ENCODE data around the gene SLC26A1. TPM values are rescaled to one million over a fixed set of nuclear protein-coding genes. Genes with fewer than 3 reads are reported as not detected.
A peak's percentile ranks its signal among the peaks of the same experiment; 100 is the strongest.
"Not testable (repeated sequence)": the region's sequence is repeated elsewhere in the genome, so short reads cannot be mapped to it uniquely, and the experiment has no call there.

Gene SLC26A1
- total and polyA plus RNA-seq, 2 donors: 0.14 to 0.41 TPM

- Histone ChIP-seq H3K27me3 (ENCODE audit: control insufficient read depth in 2 of 2, insufficient read depth in 1 of 2, low read length in 1 of 2) (peaks cover 0 to 18% of the 10 kb centered on the region in 2 donors), H3K36me3 (ENCODE audit: control insufficient read depth in 2 of 2, insufficient read depth in 2 of 2, low read length in 1 of 2) (peaks cover 3 to 22% of the 10 kb centered on the region in 2 donors), H3K4me3 (ENCODE audit: low read length in 2 of 2) (no peak overlapping the region), H3K4me1 (ENCODE audit: control insufficient read depth in 2 of 2, insufficient read depth in 2 of 2, low read length in 2 of 2) (no peaks in the 10 kb centered on the region), H3K27ac (ENCODE audit: low read depth in 1 of 2, low read length in 1 of 2) (no peak overlapping the region), H3K9me3 (ENCODE audit: control insufficient read depth in 2 of 2, insufficient read depth in 1 of 2, low read length in 1 of 2) (no peaks in the 10 kb centered on the region)
- WGBS: 93% methylated on average over 33 of the region's 33 CpGs
- no peak for DNase-seq (ENCODE audit: low read depth in 6 of 9, low spot score in 9 of 9)
Measured at GRCh38 chr4:948101-948935, 44.9 kb downstream of the SLC26A1 start.

GRCh38 chr4:947491-947971 lies 45.7 kb downstream of the SLC26A1 start:
- Histone ChIP-seq H3K36me3 (ENCODE audit: control insufficient read depth in 2 of 2, insufficient read depth in 2 of 2, low read length in 1 of 2) (peaks cover 3 to 17% of the 10 kb centered on the region in 2 donors), H3K4me1 (ENCODE audit: control insufficient read depth in 2 of 2, insufficient read depth in 2 of 2, low read length in 2 of 2) (no peaks in the 10 kb centered on the region), H3K27ac (ENCODE audit: low read depth in 1 of 2, low read length in 1 of 2) (no peak overlapping the region), H3K9me3 (ENCODE audit: control insufficient read depth in 2 of 2, insufficient read depth in 1 of 2, low read length in 1 of 2) (no peaks in the 10 kb centered on the region), H3K4me3 (ENCODE audit: low read length in 2 of 2) (no peak overlapping the region), H3K27me3 (ENCODE audit: control insufficient read depth in 2 of 2, insufficient read depth in 1 of 2, low read length in 1 of 2) (peaks cover 0 to 18% of the 10 kb centered on the region in 2 donors)
- no peak for DNase-seq (ENCODE audit: low read depth in 6 of 9, low spot score in 9 of 9)
- 96% methylated on average over 19 of the region's 19 CpGs for WGBS

GRCh38 chr4:946517-947471 lies 46.4 kb downstream of the SLC26A1 start:
- 70% methylated on average over 62 of the region's 62 CpGs for WGBS
- no peak overlapping the region for H3K4me3 ChIP-seq (ENCODE audit: low read length in 2 of 2)
- no peaks in the 10 kb centered on the region for H3K9me3 ChIP-seq (ENCODE audit: control insufficient read depth in 2 of 2, insufficient read depth in 1 of 2, low read length in 1 of 2)
- H3K4me1 ChIP-seq (ENCODE audit: control insufficient read depth in 2 of 2, insufficient read depth in 2 of 2, low read length in 2 of 2): no peaks in the 10 kb centered on the region
- DNase-seq (ENCODE audit: low read depth in 6 of 9, low spot score in 9 of 9): peak in 2 of 9 donors; percentile 22 to 33
- no peak overlapping the region for H3K27ac ChIP-seq (ENCODE audit: low read depth in 1 of 2, low read length in 1 of 2)
- H3K36me3 ChIP-seq (ENCODE audit: control insufficient read depth in 2 of 2, insufficient read depth in 2 of 2, low read length in 1 of 2): peaks cover 3 to 17% of the 10 kb centered on the region in 2 donors
- peaks cover 0 to 18% of the 10 kb centered on the region in 2 donors for H3K27me3 ChIP-seq (ENCODE audit: control insufficient read depth in 2 of 2, insufficient read depth in 1 of 2, low read length in 1 of 2)

GRCh38 chr4:946103-946450 lies 47.1 kb downstream of the SLC26A1 start:
- Histone ChIP-seq H3K9me3 (ENCODE audit: control insufficient read depth in 2 of 2, insufficient read depth in 1 of 2, low read length in 1 of 2) (no peaks in the 10 kb centered on the region), H3K4me1 (ENCODE audit: control insufficient read depth in 2 of 2, insufficient read depth in 2 of 2, low read length in 2 of 2) (no peaks in the 10 kb centered on the region), H3K36me3 (ENCODE audit: control insufficient read depth in 2 of 2, insufficient read depth in 2 of 2, low read length in 1 of 2) (peaks cover 0 to 10% of the 10 kb centered on the region in 2 donors), H3K27me3 (ENCODE audit: control insufficient read depth in 2 of 2, insufficient read depth in 1 of 2, low read length in 1 of 2) (peaks cover 0 to 18% of the 10 kb centered on the region in 2 donors), H3K4me3 (ENCODE audit: low read length in 2 of 2) (no peak overlapping the region), H3K27ac (ENCODE audit: low read depth in 1 of 2, low read length in 1 of 2) (no peak overlapping the region)
- 86% methylated on average over 9 of the region's 9 CpGs for WGBS
- no peak for DNase-seq (ENCODE audit: low read depth in 6 of 9, low spot score in 9 of 9)

- Histone ChIP-seq H3K4me3 (ENCODE audit: low read length in 2 of 2) (no peak overlapping the region), H3K9me3 (ENCODE audit: control insufficient read depth in 2 of 2, insufficient read depth in 1 of 2, low read length in 1 of 2) (no peaks in the 10 kb centered on the region), H3K27ac (ENCODE audit: low read depth in 1 of 2, low read length in 1 of 2) (no peak overlapping the region), H3K4me1 (ENCODE audit: control insufficient read depth in 2 of 2, insufficient read depth in 2 of 2, low read length in 2 of 2) (no peaks in the 10 kb centered on the region), H3K36me3 (ENCODE audit: control insufficient read depth in 2 of 2, insufficient read depth in 2 of 2, low read length in 1 of 2) (peaks cover 0 to 10% of the 10 kb centered on the region in 2 donors), H3K27me3 (ENCODE audit: control insufficient read depth in 2 of 2, insufficient read depth in 1 of 2, low read length in 1 of 2) (peaks cover 0 to 18% of the 10 kb centered on the region in 2 donors)
- no peak for DNase-seq (ENCODE audit: low read depth in 6 of 9, low spot score in 9 of 9)
- 86% methylated on average over 28 of the region's 28 CpGs for WGBS
Measured at GRCh38 chr4:945274-946102, 47.7 kb downstream of the SLC26A1 start.

GRCh38 chr4:939508-939907 lies 53.7 kb downstream of the SLC26A1 start:
- not testable (repeated sequence) for DNase-seq (ENCODE audit: low read depth in 6 of 9, low spot score in 9 of 9); H3K4me3 ChIP-seq (ENCODE audit: low read length in 2 of 2); H3K27me3 ChIP-seq (ENCODE audit: control insufficient read depth in 2 of 2, insufficient read depth in 1 of 2, low read length in 1 of 2); H3K27ac ChIP-seq (ENCODE audit: low read depth in 1 of 2, low read length in 1 of 2); H3K36me3 ChIP-seq (ENCODE audit: control insufficient read depth in 2 of 2, insufficient read depth in 2 of 2, low read length in 1 of 2); H3K9me3 ChIP-seq (ENCODE audit: control insufficient read depth in 2 of 2, insufficient read depth in 1 of 2, low read length in 1 of 2); H3K4me1 ChIP-seq (ENCODE audit: control insufficient read depth in 2 of 2, insufficient read depth in 2 of 2, low read length in 2 of 2)
- 97% methylated on average over 4 of the region's 4 CpGs for WGBS

Other genes starting within 250 kb of the SLC26A1 start
- gene CPLX1, start 167.3 kb downstream of the SLC26A1 start, total RNA-seq: 3.5 TPM
- 7.9 TPM for gene CPLX1, start 167.3 kb downstream of the SLC26A1 start, polyA plus RNA-seq
- gene GAK, start 61.1 kb downstream of the SLC26A1 start, total RNA-seq: 47.5 TPM
- gene GAK, start 61.1 kb downstream of the SLC26A1 start, polyA plus RNA-seq: 230 TPM
- 10.9 TPM for gene TMEM175, start 60.9 kb downstream of the SLC26A1 start, total RNA-seq
- gene TMEM175, start 60.9 kb downstream of the SLC26A1 start, polyA plus RNA-seq: 87.1 TPM
- gene DGKQ, start 19.8 kb downstream of the SLC26A1 start, total RNA-seq: 11.3 TPM
- gene DGKQ, start 19.8 kb downstream of the SLC26A1 start, polyA plus RNA-seq: 24.1 TPM
- gene IDUA, start 6.4 kb downstream of the SLC26A1 start, total RNA-seq: 12.6 TPM
- 27.4 TPM for gene IDUA, start 6.4 kb downstream of the SLC26A1 start, polyA plus RNA-seq
- gene FGFRL1, start 18.2 kb upstream of the SLC26A1 start, total RNA-seq: 1.7 TPM
- 6.2 TPM for gene FGFRL1, start 18.2 kb upstream of the SLC26A1 start, polyA plus RNA-seq
- gene RNF212, start 120.2 kb upstream of the SLC26A1 start, total RNA-seq: 1.1 TPM
- 11.2 TPM for gene RNF212, start 120.2 kb upstream of the SLC26A1 start, polyA plus RNA-seq
- gene SPON2, start 179.2 kb upstream of the SLC26A1 start, total RNA-seq: 5.3 TPM
- 48.2 TPM for gene SPON2, start 179.2 kb upstream of the SLC26A1 start, polyA plus RNA-seq